ENCODE measurements around the gene CTU2.

Gene CTU2

DNA sequence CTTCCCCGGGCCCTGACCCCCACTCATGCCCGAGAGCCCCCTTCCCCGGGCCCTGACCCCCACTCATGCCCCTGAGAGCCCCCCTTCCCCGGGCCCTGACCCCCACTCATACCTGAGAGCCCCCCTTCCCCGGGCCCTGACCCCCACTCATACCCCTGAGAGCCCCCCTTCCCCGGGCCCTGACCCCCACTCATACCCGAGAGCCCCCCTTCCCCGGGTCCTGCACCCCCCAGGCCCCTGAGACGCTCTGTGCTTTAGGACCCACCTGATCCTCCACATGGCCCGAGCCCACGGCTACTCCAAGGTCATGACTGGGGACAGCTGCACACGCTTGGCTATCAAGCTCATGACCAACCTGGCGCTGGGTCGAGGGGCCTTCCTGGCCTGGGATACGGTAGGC is 6.8 kb downstream of the CTU2 start:
- no peak for ATAC-seq
- TF ChIP-seq BACH2 (CRISPR knock-in tag; IDR thresholded peaks at IDR 0.05; ENCODE audit: borderline replicate concordance) (no peak), SNAI2 (CRISPR knock-in tag; IDR thresholded peaks at IDR 0.05) (no peak), ZNF8 (CRISPR knock-in tag; IDR thresholded peaks at IDR 0.05) (no peak), ZFP3 (CRISPR knock-in tag; IDR thresholded peaks at IDR 0.05) (no peak), ZFP30 (CRISPR knock-in tag; IDR thresholded peaks at IDR 0.05) (no peak), RARB (CRISPR knock-in tag; IDR thresholded peaks at IDR 0.05) (no peak), ZNF70 (CRISPR knock-in tag; IDR thresholded peaks at IDR 0.05) (no peak), ARNTL (CRISPR knock-in tag; IDR thresholded peaks at IDR 0.05; ENCODE audit: borderline replicate concordance, low read depth) (no peak), CSDC2 (CRISPR knock-in tag; IDR thresholded peaks at IDR 0.05) (no peak), ESRRG (CRISPR knock-in tag; IDR thresholded peaks at IDR 0.05) (no peak), ISL1 (CRISPR knock-in tag; IDR thresholded peaks at IDR 0.05) (no peak)
- TF ChIP-seq, protein P1, sequence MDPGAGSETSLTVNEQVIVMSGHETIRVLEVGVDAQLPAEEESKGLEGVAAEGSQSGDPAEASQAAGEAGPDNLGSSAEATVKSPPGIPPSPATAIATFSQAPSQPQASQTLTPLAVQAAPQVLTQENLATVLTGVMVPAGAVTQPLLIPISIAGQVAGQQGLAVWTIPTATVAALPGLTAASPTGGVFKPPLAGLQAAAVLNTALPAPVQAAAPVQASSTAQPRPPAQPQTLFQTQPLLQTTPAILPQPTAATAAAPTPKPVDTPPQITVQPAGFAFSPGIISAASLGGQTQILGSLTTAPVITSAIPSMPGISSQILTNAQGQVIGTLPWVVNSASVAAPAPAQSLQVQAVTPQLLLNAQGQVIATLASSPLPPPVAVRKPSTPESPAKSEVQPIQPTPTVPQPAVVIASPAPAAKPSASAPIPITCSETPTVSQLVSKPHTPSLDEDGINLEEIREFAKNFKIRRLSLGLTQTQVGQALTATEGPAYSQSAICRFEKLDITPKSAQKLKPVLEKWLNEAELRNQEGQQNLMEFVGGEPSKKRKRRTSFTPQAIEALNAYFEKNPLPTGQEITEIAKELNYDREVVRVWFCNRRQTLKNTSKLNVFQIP (CRISPR knock-in tag; IDR thresholded peaks at IDR 0.05; ENCODE audit: borderline replicate concordance, low read depth) = no peak
- TF ChIP-seq, protein P2, sequence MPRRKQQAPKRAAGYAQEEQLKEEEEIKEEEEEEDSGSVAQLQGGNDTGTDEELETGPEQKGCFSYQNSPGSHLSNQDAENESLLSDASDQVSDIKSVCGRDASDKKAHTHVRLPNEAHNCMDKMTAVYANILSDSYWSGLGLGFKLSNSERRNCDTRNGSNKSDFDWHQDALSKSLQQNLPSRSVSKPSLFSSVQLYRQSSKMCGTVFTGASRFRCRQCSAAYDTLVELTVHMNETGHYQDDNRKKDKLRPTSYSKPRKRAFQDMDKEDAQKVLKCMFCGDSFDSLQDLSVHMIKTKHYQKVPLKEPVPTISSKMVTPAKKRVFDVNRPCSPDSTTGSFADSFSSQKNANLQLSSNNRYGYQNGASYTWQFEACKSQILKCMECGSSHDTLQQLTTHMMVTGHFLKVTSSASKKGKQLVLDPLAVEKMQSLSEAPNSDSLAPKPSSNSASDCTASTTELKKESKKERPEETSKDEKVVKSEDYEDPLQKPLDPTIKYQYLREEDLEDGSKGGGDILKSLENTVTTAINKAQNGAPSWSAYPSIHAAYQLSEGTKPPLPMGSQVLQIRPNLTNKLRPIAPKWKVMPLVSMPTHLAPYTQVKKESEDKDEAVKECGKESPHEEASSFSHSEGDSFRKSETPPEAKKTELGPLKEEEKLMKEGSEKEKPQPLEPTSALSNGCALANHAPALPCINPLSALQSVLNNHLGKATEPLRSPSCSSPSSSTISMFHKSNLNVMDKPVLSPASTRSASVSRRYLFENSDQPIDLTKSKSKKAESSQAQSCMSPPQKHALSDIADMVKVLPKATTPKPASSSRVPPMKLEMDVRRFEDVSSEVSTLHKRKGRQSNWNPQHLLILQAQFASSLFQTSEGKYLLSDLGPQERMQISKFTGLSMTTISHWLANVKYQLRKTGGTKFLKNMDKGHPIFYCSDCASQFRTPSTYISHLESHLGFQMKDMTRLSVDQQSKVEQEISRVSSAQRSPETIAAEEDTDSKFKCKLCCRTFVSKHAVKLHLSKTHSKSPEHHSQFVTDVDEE (CRISPR knock-in tag; IDR thresholded peaks at IDR 0.05) = no peak
- TF ChIP-seq, protein P3, sequence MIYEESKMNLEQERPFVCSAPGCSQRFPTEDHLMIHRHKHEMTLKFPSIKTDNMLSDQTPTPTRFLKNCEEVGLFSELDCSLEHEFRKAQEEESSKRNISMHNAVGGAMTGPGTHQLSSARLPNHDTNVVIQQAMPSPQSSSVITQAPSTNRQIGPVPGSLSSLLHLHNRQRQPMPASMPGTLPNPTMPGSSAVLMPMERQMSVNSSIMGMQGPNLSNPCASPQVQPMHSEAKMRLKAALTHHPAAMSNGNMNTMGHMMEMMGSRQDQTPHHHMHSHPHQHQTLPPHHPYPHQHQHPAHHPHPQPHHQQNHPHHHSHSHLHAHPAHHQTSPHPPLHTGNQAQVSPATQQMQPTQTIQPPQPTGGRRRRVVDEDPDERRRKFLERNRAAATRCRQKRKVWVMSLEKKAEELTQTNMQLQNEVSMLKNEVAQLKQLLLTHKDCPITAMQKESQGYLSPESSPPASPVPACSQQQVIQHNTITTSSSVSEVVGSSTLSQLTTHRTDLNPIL (CRISPR knock-in tag; IDR thresholded peaks at IDR 0.05; ENCODE audit: low read depth) = no peak
- TF ChIP-seq, protein P4, sequence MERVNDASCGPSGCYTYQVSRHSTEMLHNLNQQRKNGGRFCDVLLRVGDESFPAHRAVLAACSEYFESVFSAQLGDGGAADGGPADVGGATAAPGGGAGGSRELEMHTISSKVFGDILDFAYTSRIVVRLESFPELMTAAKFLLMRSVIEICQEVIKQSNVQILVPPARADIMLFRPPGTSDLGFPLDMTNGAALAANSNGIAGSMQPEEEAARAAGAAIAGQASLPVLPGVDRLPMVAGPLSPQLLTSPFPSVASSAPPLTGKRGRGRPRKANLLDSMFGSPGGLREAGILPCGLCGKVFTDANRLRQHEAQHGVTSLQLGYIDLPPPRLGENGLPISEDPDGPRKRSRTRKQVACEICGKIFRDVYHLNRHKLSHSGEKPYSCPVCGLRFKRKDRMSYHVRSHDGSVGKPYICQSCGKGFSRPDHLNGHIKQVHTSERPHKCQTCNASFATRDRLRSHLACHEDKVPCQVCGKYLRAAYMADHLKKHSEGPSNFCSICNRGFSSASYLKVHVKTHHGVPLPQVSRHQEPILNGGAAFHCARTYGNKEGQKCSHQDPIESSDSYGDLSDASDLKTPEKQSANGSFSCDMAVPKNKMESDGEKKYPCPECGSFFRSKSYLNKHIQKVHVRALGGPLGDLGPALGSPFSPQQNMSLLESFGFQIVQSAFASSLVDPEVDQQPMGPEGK (CRISPR knock-in tag; IDR thresholded peaks at IDR 0.05; ENCODE audit: borderline replicate concordance) = no peak

DNA sequence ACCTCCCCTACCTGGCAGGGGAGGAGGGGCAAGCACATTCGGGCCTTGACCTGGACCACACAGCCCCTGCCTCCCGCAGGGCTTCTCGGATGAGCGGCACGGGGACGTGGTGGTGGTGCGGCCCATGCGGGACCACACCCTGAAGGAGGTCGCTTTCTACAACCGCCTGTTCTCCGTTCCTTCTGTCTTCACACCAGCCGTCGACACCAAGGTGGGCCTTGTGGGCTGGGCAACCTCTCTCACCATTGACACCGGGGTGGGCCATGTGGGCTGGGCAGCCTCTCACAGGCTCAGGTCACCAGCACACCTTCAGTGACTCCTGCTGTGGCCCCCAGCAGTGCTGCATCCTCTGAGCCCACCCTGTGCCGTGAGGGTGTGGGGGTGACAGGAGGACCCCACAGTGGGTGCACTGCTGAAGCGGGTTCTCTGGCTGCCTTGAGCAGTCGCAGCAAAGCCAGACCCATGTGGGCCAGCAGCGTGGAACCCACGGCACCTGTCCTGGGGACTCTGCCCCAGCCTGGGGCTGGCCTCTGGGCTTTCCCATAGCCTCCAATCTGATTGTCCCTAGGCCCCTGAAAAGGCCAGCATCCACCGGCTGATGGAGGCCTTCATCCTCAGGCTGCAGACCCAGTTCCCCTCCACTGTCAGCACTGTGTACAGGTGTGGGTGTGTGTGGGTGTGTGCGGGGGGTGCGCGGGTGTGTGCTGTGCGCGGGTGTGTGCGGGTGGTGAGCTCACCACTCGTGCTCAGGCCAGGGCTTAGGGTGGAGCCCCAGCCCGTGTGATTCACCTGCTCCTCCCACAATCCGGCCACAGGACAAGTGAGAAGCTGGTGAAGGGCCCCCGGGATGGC is 7.5 kb downstream of the CTU2 start:
- TF ChIP-seq OSR1 (CRISPR knock-in tag; IDR thresholded peaks at IDR 0.05) (no peak), ARNTL (CRISPR knock-in tag; IDR thresholded peaks at IDR 0.05; ENCODE audit: borderline replicate concordance, low read depth) (no peak), TCF4 (CRISPR knock-in tag; IDR thresholded peaks at IDR 0.05; ENCODE audit: borderline replicate concordance) (no peak), GLIS3 (CRISPR knock-in tag; IDR thresholded peaks at IDR 0.05) (no peak), SNAI2 (CRISPR knock-in tag; IDR thresholded peaks at IDR 0.05) (no peak), ZNF8 (CRISPR knock-in tag; IDR thresholded peaks at IDR 0.05) (no peak), RARB (CRISPR knock-in tag; IDR thresholded peaks at IDR 0.05) (no peak), ZNF565 (CRISPR knock-in tag; conservative IDR thresholded peaks at IDR 0.05; ENCODE audit: low read depth) (no peak)
- ATAC-seq = peak; percentile 14

DNA sequence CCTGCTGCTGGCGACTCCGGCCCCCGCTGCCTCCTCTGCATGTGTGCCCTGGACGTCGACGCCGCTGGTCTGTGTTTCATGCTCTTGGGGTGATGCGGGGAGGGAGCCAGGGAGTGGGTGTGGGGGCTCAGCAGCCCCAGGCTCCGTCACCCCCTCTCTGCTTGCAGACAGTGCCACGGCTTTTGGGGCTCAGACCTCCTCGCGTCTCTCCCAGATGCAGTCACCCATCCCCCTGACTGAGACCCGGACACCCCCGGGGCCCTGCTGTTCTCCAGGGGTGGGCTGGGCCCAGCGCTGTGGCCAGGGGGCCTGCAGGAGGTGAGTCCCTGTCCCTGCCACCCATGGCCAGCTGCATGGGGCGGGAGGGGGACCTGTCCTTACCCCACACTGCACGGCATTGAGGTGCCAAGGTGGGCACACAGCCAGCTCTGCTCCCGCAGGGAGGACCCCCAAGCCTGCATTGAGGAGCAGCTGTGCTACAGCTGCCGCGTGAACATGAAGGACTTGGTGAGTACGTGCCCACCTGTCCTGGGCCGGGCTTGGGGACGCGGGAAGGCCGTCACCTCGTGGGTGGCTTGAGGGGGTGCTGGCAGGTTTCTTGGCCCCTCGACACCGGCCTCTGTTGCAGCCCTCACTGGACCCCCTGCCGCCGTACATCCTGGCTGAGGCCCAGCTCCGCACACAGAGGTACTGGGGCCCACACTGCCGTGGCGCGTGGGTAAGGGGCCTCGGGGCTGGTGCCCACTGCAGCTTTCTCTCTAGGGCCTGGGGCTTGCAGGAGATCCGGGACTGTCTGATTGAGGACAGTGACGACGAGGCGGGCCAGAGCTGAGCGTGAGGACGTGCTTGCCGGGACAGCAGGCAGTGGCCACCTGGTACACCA is 8.4 kb downstream of the CTU2 start:
- no peak for TF ChIP-seq ZFP3 (CRISPR knock-in tag; IDR thresholded peaks at IDR 0.05)
- TF ChIP-seq BACH2 (CRISPR knock-in tag; IDR thresholded peaks at IDR 0.05; ENCODE audit: borderline replicate concordance) = no peak
- no peak for TF ChIP-seq ZNF8 (CRISPR knock-in tag; IDR thresholded peaks at IDR 0.05)
- TF ChIP-seq TOX (CRISPR knock-in tag; IDR thresholded peaks at IDR 0.05; ENCODE audit: borderline replicate concordance) = no peak
- TF ChIP-seq ZC3H10 (CRISPR knock-in tag; IDR thresholded peaks at IDR 0.05) = no peak
- no peak for TF ChIP-seq TCF4 (CRISPR knock-in tag; IDR thresholded peaks at IDR 0.05; ENCODE audit: borderline replicate concordance)
- TF ChIP-seq ZFP30 (CRISPR knock-in tag; IDR thresholded peaks at IDR 0.05) = no peak
- TF ChIP-seq ARNTL (CRISPR knock-in tag; IDR thresholded peaks at IDR 0.05; ENCODE audit: borderline replicate concordance, low read depth) = no peak
- no peak for TF ChIP-seq CSDC2 (CRISPR knock-in tag; IDR thresholded peaks at IDR 0.05)
- no peak for ATAC-seq
